ENCODE data around the gene SUGCT.

The SUGCT gene

DNA sequence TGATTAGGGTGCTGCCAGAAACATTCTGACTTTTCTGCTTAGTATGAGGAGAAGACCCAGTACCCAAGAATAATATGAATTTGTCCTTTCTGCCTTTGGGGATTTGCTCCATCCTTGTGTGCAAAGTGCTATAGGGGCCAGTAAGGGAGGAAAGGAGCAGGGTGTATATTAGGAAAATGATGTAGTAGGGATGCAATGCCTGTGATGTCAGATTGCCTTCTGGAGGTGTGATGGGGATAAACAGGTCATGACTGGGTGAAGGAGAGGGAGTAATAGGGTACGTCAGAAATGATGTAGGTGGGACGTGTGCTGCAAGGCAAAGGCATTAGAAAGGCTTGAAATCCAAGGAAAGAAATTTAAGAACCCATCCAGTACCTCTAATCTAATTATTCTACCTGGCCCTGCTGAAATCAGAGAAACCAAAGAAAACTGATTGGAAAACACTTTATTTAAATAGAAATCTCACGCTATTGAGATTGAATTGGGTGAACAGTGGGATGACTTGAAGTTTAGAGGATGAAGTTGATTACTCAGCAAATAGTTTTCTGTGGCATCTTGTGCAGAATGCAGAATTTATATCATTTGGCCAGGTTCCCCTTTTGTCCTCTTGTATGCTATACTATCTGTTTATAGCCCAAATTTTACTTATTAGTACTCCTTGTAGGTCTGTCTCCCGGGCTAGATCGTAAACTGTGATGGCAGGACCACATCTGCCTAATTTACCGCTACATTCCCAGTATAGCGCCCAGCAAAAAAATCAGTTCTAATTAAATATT lies 503.9 kb downstream of the SUGCT start:
- TF ChIP-seq TEAD4 (IDR thresholded peaks at IDR 0.05) (no peak), YY1 (IDR thresholded peaks at IDR 0.05; ENCODE audit: low read depth) (no peak)

GRCh38 chr7:40640566-40640965 lies 505.8 kb downstream of the SUGCT start:
- TF ChIP-seq RAD21 (IDR thresholded peaks at IDR 0.05; ENCODE audit: low read depth) (no peak), EP300 (IDR thresholded peaks at IDR 0.05; ENCODE audit: borderline replicate concordance) (no peak), EGR1 (IDR thresholded peaks at IDR 0.05) (no peak), CEBPB (IDR thresholded peaks at IDR 0.05) (no peak), TEAD4 (IDR thresholded peaks at IDR 0.05) (no peak), YY1 (IDR thresholded peaks at IDR 0.05; ENCODE audit: low read depth) (no peak), FOXM1 (IDR thresholded peaks at IDR 0.05; ENCODE audit: borderline replicate concordance, low read depth) (no peak), ZBTB7A (IDR thresholded peaks at IDR 0.05; ENCODE audit: low read depth) (no peak), TAF1 (IDR thresholded peaks at IDR 0.05; ENCODE audit: low read depth) (no peak), CREB1 (IDR thresholded peaks at IDR 0.05; ENCODE audit: low read depth) (no peak), NFIC (IDR thresholded peaks at IDR 0.05) (no peak)
- TF ChIP-seq, protein P1, sequence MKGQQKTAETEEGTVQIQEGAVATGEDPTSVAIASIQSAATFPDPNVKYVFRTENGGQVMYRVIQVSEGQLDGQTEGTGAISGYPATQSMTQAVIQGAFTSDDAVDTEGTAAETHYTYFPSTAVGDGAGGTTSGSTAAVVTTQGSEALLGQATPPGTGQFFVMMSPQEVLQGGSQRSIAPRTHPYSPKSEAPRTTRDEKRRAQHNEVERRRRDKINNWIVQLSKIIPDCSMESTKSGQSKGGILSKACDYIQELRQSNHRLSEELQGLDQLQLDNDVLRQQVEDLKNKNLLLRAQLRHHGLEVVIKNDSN (IDR thresholded peaks at IDR 0.05), result no peak
- TF ChIP-seq, protein P2, sequence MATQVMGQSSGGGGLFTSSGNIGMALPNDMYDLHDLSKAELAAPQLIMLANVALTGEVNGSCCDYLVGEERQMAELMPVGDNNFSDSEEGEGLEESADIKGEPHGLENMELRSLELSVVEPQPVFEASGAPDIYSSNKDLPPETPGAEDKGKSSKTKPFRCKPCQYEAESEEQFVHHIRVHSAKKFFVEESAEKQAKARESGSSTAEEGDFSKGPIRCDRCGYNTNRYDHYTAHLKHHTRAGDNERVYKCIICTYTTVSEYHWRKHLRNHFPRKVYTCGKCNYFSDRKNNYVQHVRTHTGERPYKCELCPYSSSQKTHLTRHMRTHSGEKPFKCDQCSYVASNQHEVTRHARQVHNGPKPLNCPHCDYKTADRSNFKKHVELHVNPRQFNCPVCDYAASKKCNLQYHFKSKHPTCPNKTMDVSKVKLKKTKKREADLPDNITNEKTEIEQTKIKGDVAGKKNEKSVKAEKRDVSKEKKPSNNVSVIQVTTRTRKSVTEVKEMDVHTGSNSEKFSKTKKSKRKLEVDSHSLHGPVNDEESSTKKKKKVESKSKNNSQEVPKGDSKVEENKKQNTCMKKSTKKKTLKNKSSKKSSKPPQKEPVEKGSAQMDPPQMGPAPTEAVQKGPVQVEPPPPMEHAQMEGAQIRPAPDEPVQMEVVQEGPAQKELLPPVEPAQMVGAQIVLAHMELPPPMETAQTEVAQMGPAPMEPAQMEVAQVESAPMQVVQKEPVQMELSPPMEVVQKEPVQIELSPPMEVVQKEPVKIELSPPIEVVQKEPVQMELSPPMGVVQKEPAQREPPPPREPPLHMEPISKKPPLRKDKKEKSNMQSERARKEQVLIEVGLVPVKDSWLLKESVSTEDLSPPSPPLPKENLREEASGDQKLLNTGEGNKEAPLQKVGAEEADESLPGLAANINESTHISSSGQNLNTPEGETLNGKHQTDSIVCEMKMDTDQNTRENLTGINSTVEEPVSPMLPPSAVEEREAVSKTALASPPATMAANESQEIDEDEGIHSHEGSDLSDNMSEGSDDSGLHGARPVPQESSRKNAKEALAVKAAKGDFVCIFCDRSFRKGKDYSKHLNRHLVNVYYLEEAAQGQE (IDR thresholded peaks at IDR 0.05; ENCODE audit: low read depth), result no peak

GRCh38 chr7:40641701-40642100 lies 506.9 kb downstream of the SUGCT start:
- TF ChIP-seq TEAD4 (IDR thresholded peaks at IDR 0.05), result no peak
- TF ChIP-seq, protein P2 (IDR thresholded peaks at IDR 0.05; ENCODE audit: low read depth), result no peak
- TF ChIP-seq, protein P3, sequence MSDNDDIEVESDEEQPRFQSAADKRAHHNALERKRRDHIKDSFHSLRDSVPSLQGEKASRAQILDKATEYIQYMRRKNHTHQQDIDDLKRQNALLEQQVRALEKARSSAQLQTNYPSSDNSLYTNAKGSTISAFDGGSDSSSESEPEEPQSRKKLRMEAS (IDR thresholded peaks at IDR 0.05), result no peak

DNA sequence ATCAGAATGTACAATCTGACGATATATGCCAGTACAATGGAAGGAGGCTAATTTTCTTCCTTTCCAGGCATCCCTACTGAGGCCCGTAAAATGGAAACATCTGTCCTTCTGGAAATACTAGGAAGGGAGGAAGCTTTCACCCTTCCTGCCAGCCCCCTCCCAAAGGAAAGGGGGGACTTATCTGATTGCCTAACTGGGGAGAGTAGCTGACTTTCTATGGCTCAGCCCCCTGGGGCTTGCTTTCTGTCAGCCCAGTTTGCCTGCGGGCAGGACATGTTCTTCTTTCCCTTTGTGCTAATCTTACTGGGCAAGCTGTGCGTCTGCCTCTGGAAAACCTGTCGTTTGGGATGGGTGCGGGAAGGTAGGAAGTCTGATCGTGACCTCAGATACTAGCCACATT lies 508.9 kb downstream of the SUGCT start:
- TF ChIP-seq NFIC (IDR thresholded peaks at IDR 0.05) (no peak), ZBTB7A (IDR thresholded peaks at IDR 0.05; ENCODE audit: low read depth) (no peak), TAF1 (IDR thresholded peaks at IDR 0.05; ENCODE audit: low read depth) (no peak), FOXM1 (IDR thresholded peaks at IDR 0.05; ENCODE audit: borderline replicate concordance, low read depth) (no peak), CEBPB (IDR thresholded peaks at IDR 0.05) (no peak), EGR1 (IDR thresholded peaks at IDR 0.05) (no peak), TCF12 (IDR thresholded peaks at IDR 0.05; ENCODE audit: low read depth) (no peak), YY1 (IDR thresholded peaks at IDR 0.05; ENCODE audit: low read depth) (no peak), CREB1 (IDR thresholded peaks at IDR 0.05; ENCODE audit: low read depth) (no peak), TEAD4 (IDR thresholded peaks at IDR 0.05) (no peak), RAD21 (IDR thresholded peaks at IDR 0.05; ENCODE audit: low read depth) (no peak), EP300 (IDR thresholded peaks at IDR 0.05; ENCODE audit: borderline replicate concordance) (no peak)
- TF ChIP-seq, protein P2 (IDR thresholded peaks at IDR 0.05; ENCODE audit: low read depth), result no peak
- TF ChIP-seq, protein P3 (IDR thresholded peaks at IDR 0.05), result no peak
- TF ChIP-seq, protein P1 (IDR thresholded peaks at IDR 0.05), result no peak

All from Ishikawa (cell line).